HepG2 (cell line): ENCODE data around the gene TPRN. TPM values are rescaled to one million over a fixed set of nuclear protein-coding genes. Genes with fewer than 3 reads are reported as not detected.

Source experiments
- ARHGAP35 ChIP-seq: sonication (generic); formaldehyde crosslinking; IDR thresholded peaks from 2 replicates; pipeline ENCODE4 v1.9.0; 2022; ENCODE audit warnings: mild to moderate bottlenecking, inconsistent platforms, moderate library complexity, missing genetic modification reagents, borderline replicate concordance
- CEBPG ChIP-seq: IDR thresholded peaks from 2 replicates; pipeline ENCODE4 v1.6.1; 2016
- DNMT3B ChIP-seq: conservative IDR thresholded peaks from 2 replicates; pipeline ENCODE4 v1.6.1; 2016; ENCODE audit warnings: missing biosample characterization, control low read depth
- EP300 ChIP-seq, 3 experiments: sonication (generic) in 1 of 3; formaldehyde crosslinking in 1 of 3; IDR thresholded peaks; 2 replicates each; pipeline versions ENCODE4 v1.5.1 to v1.6.1; 2011 to 2020; ENCODE audit warnings: low read depth in 2 of 3, low read length in 2 of 3, borderline replicate concordance in 1 of 3, improper control_type of control experiment in 1 of 3, mild to moderate bottlenecking in 1 of 3, missing genetic modification reagents in 1 of 3, moderate library complexity in 1 of 3
- KLF11 ChIP-seq: IDR thresholded peaks from 2 replicates; pipeline ENCODE4 v1.6.1; 2016; ENCODE audit warnings: missing compliant biosample characterization
- MLLT10 ChIP-seq: sonication (generic); formaldehyde crosslinking; IDR thresholded peaks from 2 replicates; pipeline ENCODE4 v1.4.0; 2020; ENCODE audit warnings: missing genetic modification reagents
- RFX3 ChIP-seq: IDR thresholded peaks from 2 replicates; pipeline ENCODE4 v1.6.1; 2016; ENCODE audit warnings: missing biosample characterization, missing genetic modification reagents
- TCF12 ChIP-seq, 2 experiments: fragments of 450-650 bp in 1 of 2; sonication (generic) in 1 of 2; formaldehyde crosslinking in 1 of 2; IDR thresholded peaks; 2 replicates each; pipeline versions ENCODE4 v1.6.1 to v1.8.0; 2017 to 2022; ENCODE audit warnings: antibody characterized with exemption in 1 of 2, mild to moderate bottlenecking in 1 of 2, missing genetic modification reagents in 1 of 2, moderate library complexity in 1 of 2
- YY1 ChIP-seq: IDR thresholded peaks from 2 replicates; pipeline ENCODE4 v1.6.1; 2011; ENCODE audit warnings: low read length, low read depth, moderate library complexity, mild to moderate bottlenecking; ENCODE audit not compliant: insufficient read depth, insufficient replicate concordance
- ZFP36L2 ChIP-seq: sonication (generic); formaldehyde crosslinking; IDR thresholded peaks from 2 replicates; pipeline ENCODE4 v1.4.0; 2020; ENCODE audit warnings: missing genetic modification reagents
- ZNF484 ChIP-seq: sonication (generic); formaldehyde crosslinking; IDR thresholded peaks from 2 replicates; pipeline ENCODE4 v1.5.1; 2020; ENCODE audit warnings: mild to moderate bottlenecking, low read depth, missing genetic modification reagents, borderline replicate concordance
- ZNF776 ChIP-seq: sonication (generic); formaldehyde crosslinking; IDR thresholded peaks from 2 replicates; pipeline ENCODE4 v1.4.0; 2020; ENCODE audit warnings: mild to moderate bottlenecking, missing genetic modification reagents
- ZNF782 ChIP-seq: sonication (generic); formaldehyde crosslinking; IDR thresholded peaks from 2 replicates; pipeline ENCODE4 v1.4.0; 2020; ENCODE audit warnings: missing genetic modification reagents, mild to moderate bottlenecking, borderline replicate concordance
- ZSCAN31 ChIP-seq: sonication (generic); formaldehyde crosslinking; IDR thresholded peaks from 2 replicates; pipeline ENCODE4 v1.5.0; 2020; ENCODE audit warnings: low read depth, mild to moderate bottlenecking, missing genetic modification reagents
- polyA plus RNA-seq, 8 experiments: library from polyadenylated mRNA; depleted of rRNA in 3 of 8; stranded (reverse) in 7 of 8; unstranded in 1 of 8; fragments of >200 nt; fragmentation: Illumina TruSeq in 4 of 8; extraction: Trizol in 4 of 8; gene quantifications; 2 replicates each; pipeline versions ENCODE4 v1.2.1 to v1.2.3, GENCODE V29; 2011 to 2016; ENCODE audit warnings: low read depth in 4 of 8, missing spikeins in 1 of 8, mixed read lengths in 1 of 8; ENCODE audit not compliant: insufficient read depth in 1 of 8
- total RNA-seq, 5 experiments: library from RNA; depleted of rRNA; stranded (reverse); fragments of >200 nt; fragmentation: Illumina TruSeq; extraction: Trizol; gene quantifications; 2 replicates each; pipeline ENCODE4 v1.2.3, GENCODE V29; 2016; ENCODE audit warnings: low read depth in 1 of 5
- TF ChIP-seq, protein P1 (sequence below): sonication (generic); formaldehyde crosslinking; IDR thresholded peaks from 2 replicates; pipeline ENCODE4 v1.4.0; 2020; ENCODE audit warnings: low read depth, mild to moderate bottlenecking, missing genetic modification reagents
- TF ChIP-seq, protein P2 (sequence below): sonication (generic); formaldehyde crosslinking; IDR thresholded peaks from 2 replicates; pipeline ENCODE4 v1.5.0; 2020; ENCODE audit warnings: mild to moderate bottlenecking, missing genetic modification reagents, moderate library complexity
- TF ChIP-seq, protein P3 (sequence below): sonication (generic); formaldehyde crosslinking; IDR thresholded peaks from 2 replicates; pipeline ENCODE4 v1.4.0; 2020; ENCODE audit warnings: missing genetic modification reagents
- TF ChIP-seq, protein P4 (sequence below): sonication (generic); formaldehyde crosslinking; IDR thresholded peaks from 2 replicates; pipeline ENCODE4 v1.5.0; 2020; ENCODE audit warnings: missing genetic modification reagents

The TPRN gene
- total and polyA plus RNA-seq, 2 of the 13 experiments (the other 11 are each of a cell fraction or from before 2014, with no cell fraction given): 10.1 to 19.2 TPM

DNA sequence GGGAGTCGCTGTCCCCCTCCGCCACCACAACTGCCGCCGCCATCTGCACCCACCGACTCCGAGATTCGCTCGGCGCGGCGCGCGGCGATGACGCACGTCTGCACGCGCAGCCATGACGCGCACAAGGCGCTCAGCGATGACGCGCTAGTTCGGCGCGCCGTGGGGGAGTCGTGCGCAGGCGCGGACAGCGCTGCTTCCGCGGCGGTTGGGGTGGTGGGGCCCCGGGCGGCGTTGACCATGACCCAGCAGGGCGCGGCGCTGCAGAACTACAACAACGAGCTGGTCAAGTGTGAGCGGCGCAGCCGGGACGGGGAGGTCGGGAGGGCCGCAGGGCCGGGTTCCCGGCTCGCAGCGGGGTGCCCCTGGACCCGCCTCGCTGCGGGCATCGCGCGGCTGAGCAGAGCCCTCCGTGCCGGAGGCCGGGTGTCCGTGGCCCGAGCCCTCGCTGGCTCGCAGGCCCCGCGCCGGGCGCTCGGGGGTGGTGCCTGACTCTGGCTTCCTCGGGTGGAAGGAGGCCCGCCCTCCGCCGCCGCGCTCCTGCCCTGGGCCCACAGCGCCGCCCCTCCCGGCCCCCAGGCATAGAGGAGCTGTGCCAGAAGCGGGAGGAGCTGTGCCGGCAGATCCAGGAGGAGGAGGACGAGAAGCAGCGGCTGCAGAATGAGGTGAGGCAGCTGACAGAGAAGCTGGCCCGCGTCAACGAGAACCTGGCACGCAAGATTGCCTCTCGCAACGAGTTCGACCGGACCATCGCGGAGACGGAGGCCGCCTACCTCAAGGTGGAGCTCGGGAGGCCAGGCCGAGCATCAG, 11.8 kb downstream of the TPRN start, which contains the start of the genes ANAPC2 and SSNA1 (continued):
- TF ChIP-seq, protein P1, sequence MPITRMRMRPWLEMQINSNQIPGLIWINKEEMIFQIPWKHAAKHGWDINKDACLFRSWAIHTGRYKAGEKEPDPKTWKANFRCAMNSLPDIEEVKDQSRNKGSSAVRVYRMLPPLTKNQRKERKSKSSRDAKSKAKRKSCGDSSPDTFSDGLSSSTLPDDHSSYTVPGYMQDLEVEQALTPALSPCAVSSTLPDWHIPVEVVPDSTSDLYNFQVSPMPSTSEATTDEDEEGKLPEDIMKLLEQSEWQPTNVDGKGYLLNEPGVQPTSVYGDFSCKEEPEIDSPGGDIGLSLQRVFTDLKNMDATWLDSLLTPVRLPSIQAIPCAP (CRISPR knock-in tag): no peak
- TF ChIP-seq, protein P2, sequence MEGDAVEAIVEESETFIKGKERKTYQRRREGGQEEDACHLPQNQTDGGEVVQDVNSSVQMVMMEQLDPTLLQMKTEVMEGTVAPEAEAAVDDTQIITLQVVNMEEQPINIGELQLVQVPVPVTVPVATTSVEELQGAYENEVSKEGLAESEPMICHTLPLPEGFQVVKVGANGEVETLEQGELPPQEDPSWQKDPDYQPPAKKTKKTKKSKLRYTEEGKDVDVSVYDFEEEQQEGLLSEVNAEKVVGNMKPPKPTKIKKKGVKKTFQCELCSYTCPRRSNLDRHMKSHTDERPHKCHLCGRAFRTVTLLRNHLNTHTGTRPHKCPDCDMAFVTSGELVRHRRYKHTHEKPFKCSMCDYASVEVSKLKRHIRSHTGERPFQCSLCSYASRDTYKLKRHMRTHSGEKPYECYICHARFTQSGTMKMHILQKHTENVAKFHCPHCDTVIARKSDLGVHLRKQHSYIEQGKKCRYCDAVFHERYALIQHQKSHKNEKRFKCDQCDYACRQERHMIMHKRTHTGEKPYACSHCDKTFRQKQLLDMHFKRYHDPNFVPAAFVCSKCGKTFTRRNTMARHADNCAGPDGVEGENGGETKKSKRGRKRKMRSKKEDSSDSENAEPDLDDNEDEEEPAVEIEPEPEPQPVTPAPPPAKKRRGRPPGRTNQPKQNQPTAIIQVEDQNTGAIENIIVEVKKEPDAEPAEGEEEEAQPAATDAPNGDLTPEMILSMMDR (CRISPR knock-in tag): peak; percentile 88
- TF ChIP-seq, protein P3, sequence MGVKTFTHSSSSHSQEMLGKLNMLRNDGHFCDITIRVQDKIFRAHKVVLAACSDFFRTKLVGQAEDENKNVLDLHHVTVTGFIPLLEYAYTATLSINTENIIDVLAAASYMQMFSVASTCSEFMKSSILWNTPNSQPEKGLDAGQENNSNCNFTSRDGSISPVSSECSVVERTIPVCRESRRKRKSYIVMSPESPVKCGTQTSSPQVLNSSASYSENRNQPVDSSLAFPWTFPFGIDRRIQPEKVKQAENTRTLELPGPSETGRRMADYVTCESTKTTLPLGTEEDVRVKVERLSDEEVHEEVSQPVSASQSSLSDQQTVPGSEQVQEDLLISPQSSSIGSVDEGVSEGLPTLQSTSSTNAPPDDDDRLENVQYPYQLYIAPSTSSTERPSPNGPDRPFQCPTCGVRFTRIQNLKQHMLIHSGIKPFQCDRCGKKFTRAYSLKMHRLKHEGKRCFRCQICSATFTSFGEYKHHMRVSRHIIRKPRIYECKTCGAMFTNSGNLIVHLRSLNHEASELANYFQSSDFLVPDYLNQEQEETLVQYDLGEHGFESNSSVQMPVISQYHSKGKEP (CRISPR knock-in tag): 0 out of 2 replicates have a peak, but pooled peaks have one; percentile 12
- TF ChIP-seq RFX3 (CRISPR knock-in tag): no peak
- no peak for TF ChIP-seq DNMT3B (CRISPR knock-in tag)
- TF ChIP-seq ARHGAP35 (CRISPR knock-in tag): 0 out of 2 replicates have a peak, but pooled peaks have one; percentile 59
- peak; percentile 64 for TF ChIP-seq ZSCAN31 (CRISPR knock-in tag)
- TF ChIP-seq, protein P4, sequence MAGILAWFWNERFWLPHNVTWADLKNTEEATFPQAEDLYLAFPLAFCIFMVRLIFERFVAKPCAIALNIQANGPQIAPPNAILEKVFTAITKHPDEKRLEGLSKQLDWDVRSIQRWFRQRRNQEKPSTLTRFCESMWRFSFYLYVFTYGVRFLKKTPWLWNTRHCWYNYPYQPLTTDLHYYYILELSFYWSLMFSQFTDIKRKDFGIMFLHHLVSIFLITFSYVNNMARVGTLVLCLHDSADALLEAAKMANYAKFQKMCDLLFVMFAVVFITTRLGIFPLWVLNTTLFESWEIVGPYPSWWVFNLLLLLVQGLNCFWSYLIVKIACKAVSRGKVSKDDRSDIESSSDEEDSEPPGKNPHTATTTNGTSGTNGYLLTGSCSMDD (CRISPR knock-in tag): no peak
- TF ChIP-seq TCF12 (IDR thresholded peaks at IDR 0.05): no peak
- TF ChIP-seq TCF12 (CRISPR knock-in tag; IDR thresholded peaks at IDR 0.05): peak; percentile 8; the same call in 1 of the 2 replicates
- TF ChIP-seq MLLT10 (CRISPR knock-in tag): no peak
- peak; percentile 30 for TF ChIP-seq CEBPG (CRISPR knock-in tag)
- TF ChIP-seq EP300 (IDR thresholded peaks at IDR 0.05; ENCODE audit: low read depth in 2 of 2, low read length in 2 of 2): peak in 1 of 2 experiments; percentile 18; a peak in 1 of 4 replicates
- TF ChIP-seq EP300 (CRISPR knock-in tag; IDR thresholded peaks at IDR 0.05; ENCODE audit: borderline replicate concordance): peak; percentile 71; the same call in 1 of the 2 replicates
- no peak; the same call in 1 of the 2 replicates for TF ChIP-seq ZNF776
- peak; percentile 92 for TF ChIP-seq YY1
- no peak for TF ChIP-seq ZNF782
- TF ChIP-seq ZNF484: no peak
- TF ChIP-seq ZFP36L2 (CRISPR knock-in tag): 0 out of 2 replicates have a peak, but pooled peaks have one; percentile 56
- TF ChIP-seq KLF11: 0 out of 2 replicates have a peak, but pooled peaks have one; percentile 25
